IMR-90 (cell line): ENCODE measurements around the gene ABHD17B. TPM values are rescaled to one million over a fixed set of nuclear protein-coding genes. Genes with fewer than 3 reads are reported as not detected.
A peak's percentile ranks its signal among the peaks of the same experiment; 100 is the strongest.

Experiments used
- ATAC-seq: fragments of 200-7000 bp; cut with Tn5 transposase; 2 replicates; pipeline ENCODE4 v1.9.1; 2020; ENCODE audit warnings: low read depth, mild to moderate bottlenecking, moderate library complexity
- BruUV-seq: library from RNA; stranded (reverse); fragments of 400-500 nt; replicated peaks from 2 replicates; lab custom pipeline; 2021; lab: Mats Ljungman, UMichigan
- CTCF ChIA-PET: fragments of 300-600 bp; formaldehyde crosslinking; extraction: SDS; loops from one replicate; lab custom pipeline; 2021; ENCODE audit warnings: antibody characterized with exemption; lab: Yijun Ruan, JAX
- POLR2A ChIA-PET: fragments of 300-600 bp; sonication (Branson Sonifier 250); formaldehyde crosslinking; loops from one replicate; lab custom pipeline; 2022; ENCODE audit warnings: antibody characterized with exemption; ENCODE audit not compliant: unreplicated experiment; lab: Charles Lee
- DNase-seq: peaks from one replicate; pipeline ENCODE4 v3.0.0; 2013
- H2AFZ ChIP-seq: replicated peaks from 2 replicates; pipeline ENCODE3; 2013; ENCODE audit warnings: low read length, mild to moderate bottlenecking; ENCODE audit not compliant: poor library complexity
- H2AK5ac ChIP-seq: 2 replicates; pipeline ENCODE4 v1.6.1; 2013; ENCODE audit warnings: low read depth, low read length, inconsistent platforms
- H2AK9ac ChIP-seq: replicated peaks from 2 replicates; pipeline ENCODE3; 2013; ENCODE audit warnings: mild to moderate bottlenecking, low read depth, low read length, moderate library complexity; ENCODE audit not compliant: poor library complexity
- H2BK120ac ChIP-seq: 2 replicates; pipeline ENCODE4 v1.6.1; 2013; ENCODE audit warnings: low read depth, low read length, inconsistent platforms
- H2BK15ac ChIP-seq: 3 replicates; pipeline ENCODE4 v1.6.1; 2013; ENCODE audit warnings: low read depth, low read length, inconsistent platforms
- H2BK20ac ChIP-seq: 2 replicates; pipeline ENCODE4 v1.6.1; 2013; ENCODE audit warnings: low read depth, mild to moderate bottlenecking, inconsistent platforms, low read length, moderate library complexity
- H2BK5ac ChIP-seq: 2 replicates; pipeline ENCODE4 v1.6.1; 2013; ENCODE audit warnings: mild to moderate bottlenecking, low read depth, low read length, inconsistent platforms; ENCODE audit not compliant: poor library complexity, severe bottlenecking
- H3K14ac ChIP-seq: replicated peaks from 2 replicates; pipeline ENCODE4 v1.6.1; 2013; ENCODE audit warnings: low read depth, low read length, inconsistent platforms
- H3K18ac ChIP-seq: 2 replicates; pipeline ENCODE4 v1.6.1; 2013; ENCODE audit warnings: low read depth, low read length, control low read depth
- H3K23ac ChIP-seq: 2 replicates; pipeline ENCODE4 v1.6.1; 2013; ENCODE audit warnings: low read depth, low read length, inconsistent platforms
- H3K27ac ChIP-seq: 2 replicates; pipeline ENCODE4 v1.5.1; 2013; ENCODE audit warnings: mild to moderate bottlenecking, control low read depth, low read length; ENCODE audit not compliant: insufficient read depth
- H3K27me3 ChIP-seq: 2 replicates; pipeline ENCODE4 v1.6.1; 2013; ENCODE audit warnings: low read length; ENCODE audit not compliant: control insufficient read depth, insufficient read depth
- H3K36me3 ChIP-seq: 2 replicates; pipeline ENCODE4 v1.6.1; 2013; ENCODE audit warnings: low read length, mixed read lengths; ENCODE audit not compliant: control insufficient read depth, insufficient read depth
- H3K4ac ChIP-seq: 2 replicates; pipeline ENCODE4 v1.6.1; 2013; ENCODE audit warnings: low read depth, low read length, inconsistent platforms
- H3K4me1 ChIP-seq: 2 replicates; pipeline ENCODE4 v1.6.1; 2013; ENCODE audit warnings: low read length, mixed read lengths; ENCODE audit not compliant: control insufficient read depth, insufficient read depth
- H3K4me2 ChIP-seq: 2 replicates; pipeline ENCODE4 v1.6.1; 2013; ENCODE audit warnings: low read depth, mild to moderate bottlenecking, control low read depth, low read length, moderate library complexity
- H3K4me3 ChIP-seq: 2 replicates; pipeline ENCODE4 v1.5.1; 2013; ENCODE audit warnings: low read depth, mild to moderate bottlenecking, control low read depth, low read length, moderate library complexity; ENCODE audit not compliant: insufficient read depth
- H3K56ac ChIP-seq: 2 replicates; pipeline ENCODE4 v1.6.1; 2013; ENCODE audit warnings: low read length, inconsistent platforms; ENCODE audit not compliant: insufficient read depth; ENCODE audit errors: extremely low read depth
- H3K79me1 ChIP-seq, 2 experiments: 2 replicates each; pipeline ENCODE4 v1.6.1; 2013; ENCODE audit warnings: low read length in 2 of 2, inconsistent platforms in 1 of 2, low read depth in 1 of 2
- H3K9ac ChIP-seq: 2 replicates; pipeline ENCODE4 v1.6.1; 2013; ENCODE audit warnings: low read depth, low read length, control low read depth
- H3K9me1 ChIP-seq: 2 replicates; pipeline ENCODE4 v1.6.1; 2013; ENCODE audit warnings: low read length, inconsistent platforms; ENCODE audit not compliant: insufficient read depth
- H3K9me3 ChIP-seq: 2 replicates; pipeline ENCODE4 v1.6.1; 2013; ENCODE audit warnings: low read length; ENCODE audit not compliant: control insufficient read depth, insufficient read depth
- H4K20me1 ChIP-seq: 2 replicates; pipeline ENCODE4 v1.6.1; 2013; ENCODE audit warnings: low read length, inconsistent platforms; ENCODE audit not compliant: insufficient read depth
- H4K5ac ChIP-seq: 2 replicates; pipeline ENCODE4 v1.6.1; 2013; ENCODE audit warnings: mild to moderate bottlenecking, low read depth, low read length, control low read depth
- H4K8ac ChIP-seq, 2 experiments: 2 replicates each; pipeline ENCODE4 v1.6.1; 2013; ENCODE audit warnings: low read depth in 2 of 2, low read length in 2 of 2, control low read depth in 1 of 2, inconsistent platforms in 1 of 2
- H4K91ac ChIP-seq: 2 replicates; pipeline ENCODE4 v1.6.1; 2013; ENCODE audit warnings: low read depth, low read length, inconsistent platforms; ENCODE audit not compliant: insufficient read depth
- CEBPB ChIP-seq: IDR thresholded peaks from 2 replicates; pipeline ENCODE4 v1.6.1; 2012; ENCODE audit warnings: low read depth, low read length, improper control_type of control experiment
- MAZ ChIP-seq: IDR thresholded peaks from 2 replicates; pipeline ENCODE4 v1.6.1; 2012; ENCODE audit warnings: low read depth, mild to moderate bottlenecking, low read length, improper control_type of control experiment, moderate library complexity, borderline replicate concordance
- WGBS, 2 experiments: methylation state at CpG; one replicate each; pipeline versions ENCODE4 v1.1.5 to v1.1.7; 2013; ENCODE audit warnings: missing lambda C conversion rate in 2 of 2; ENCODE audit not compliant: insufficient read length in 1 of 2; ENCODE audit errors: extremely low coverage in 2 of 2; 5-methylcytosine and 5-hydroxymethylcytosine counted together
- dilution Hi-C: fragments of 300-500 bp; cut with HindIII; formaldehyde crosslinking; loops from one replicate; pipeline ENCODE4 v1.14.3; 2018; ENCODE audit warnings: low sequenced_read_pairs; ENCODE audit not compliant: unreplicated experiment
- in situ Hi-C: fragments of 300-500 bp; cut with MboI; formaldehyde crosslinking; loops from 3 replicates; pipeline ENCODE4 v1.14.3; 2019; ENCODE audit warnings: low sequenced_read_pairs, inconsistent platforms, mixed read lengths
- intact Hi-C: fragments of 100-400 bp; cut with micrococcal nuclease; formaldehyde crosslinking; loops from 2 replicates; pipeline ENCODE4 v1.10.0; 2022
- polyA plus RNA-seq, 3 experiments: library from polyadenylated mRNA; depleted of rRNA; stranded (reverse); fragments of >200 nt; gene quantifications; 2 replicates each; pipeline ENCODE4 v1.2.3, GENCODE V29; 2012; ENCODE audit warnings: low replicate concordance in 1 of 3
- total RNA-seq: library from RNA; depleted of rRNA; stranded (reverse); fragments of >200 nt; gene quantifications from 2 replicates; pipeline ENCODE4 v1.2.3, GENCODE V29; 2012

Gene ABHD17B
- total and polyA plus RNA-seq, 2 of the 4 experiments (the other 2 are of a cell fraction) = 7.5 to 16.8 TPM

GRCh38 chr9:71847892-71848291, 63.1 kb downstream of the ABHD17B start:
- ChIA-PET CTCF (no interaction called here), POLR2A (no interaction called here)
- Histone ChIP-seq H2AK9ac (no peak overlapping the region), H4K20me1 (no peaks in the 10 kb centered on the region), H4K5ac (no peak overlapping the region), H2AFZ (no peak overlapping the region), H2BK15ac (no peak overlapping the region), H3K4me3 (no peak overlapping the region), H3K27ac (no peak overlapping the region), H3K9ac (no peak overlapping the region), H3K9me3 (no peaks in the 10 kb centered on the region), H3K4me1 (no peaks in the 10 kb centered on the region), H3K23ac (no peak overlapping the region), H3K4me2 (no peak overlapping the region), H3K79me1 (no peaks in the 10 kb centered on the region), H3K36me3 (no peaks in the 10 kb centered on the region), H2BK20ac (no peak overlapping the region), H2BK5ac (no peak overlapping the region), H3K56ac (no peak overlapping the region), H2BK120ac (no peak overlapping the region), H4K8ac (no peak overlapping the region), H3K14ac (no peak overlapping the region), H2AK5ac (no peak overlapping the region), H3K9me1 (no peaks in the 10 kb centered on the region), H3K4ac (no peak overlapping the region), H4K91ac (no peak overlapping the region), H3K27me3 (no peaks in the 10 kb centered on the region), H3K18ac (no peak overlapping the region)
- ATAC-seq (no peak), DNase-seq (no peak)
- intact Hi-C loops (no loop called here), dilution Hi-C loops (no loop called here), in situ Hi-C loops (no loop called here)
- no CpG with 5 or more reads among the region's 2 CpGs for WGBS, 2 experiments
- TF ChIP-seq CEBPB (0 out of 2 replicates have a peak, but pooled peaks have one; percentile 15), MAZ (no peak)
- no TSS peak for BruUV-seq
